ENCODE measurements around the gene ABLIM1.

ABLIM1 gene

DNA sequence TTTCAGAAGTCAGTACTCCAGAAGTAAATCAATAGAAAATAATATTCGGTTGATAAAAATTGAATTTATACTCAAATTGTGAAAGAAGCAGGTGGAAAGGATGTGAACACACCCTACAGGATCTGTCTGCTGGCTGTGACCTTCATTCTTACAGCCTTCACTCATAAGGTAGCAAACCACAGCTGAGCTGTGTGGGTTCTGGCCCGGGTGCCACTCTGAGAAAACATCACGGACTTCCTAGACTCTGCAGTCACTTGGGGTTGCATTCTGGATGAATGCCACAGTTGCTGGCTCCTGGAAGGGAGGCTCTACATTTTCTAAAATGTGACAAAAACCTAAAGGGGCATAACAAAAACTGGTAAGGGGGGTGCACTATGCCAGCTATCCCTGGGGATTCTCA, 36.0 kb upstream of the ABLIM1 start:
- TF ChIP-seq, protein P1, sequence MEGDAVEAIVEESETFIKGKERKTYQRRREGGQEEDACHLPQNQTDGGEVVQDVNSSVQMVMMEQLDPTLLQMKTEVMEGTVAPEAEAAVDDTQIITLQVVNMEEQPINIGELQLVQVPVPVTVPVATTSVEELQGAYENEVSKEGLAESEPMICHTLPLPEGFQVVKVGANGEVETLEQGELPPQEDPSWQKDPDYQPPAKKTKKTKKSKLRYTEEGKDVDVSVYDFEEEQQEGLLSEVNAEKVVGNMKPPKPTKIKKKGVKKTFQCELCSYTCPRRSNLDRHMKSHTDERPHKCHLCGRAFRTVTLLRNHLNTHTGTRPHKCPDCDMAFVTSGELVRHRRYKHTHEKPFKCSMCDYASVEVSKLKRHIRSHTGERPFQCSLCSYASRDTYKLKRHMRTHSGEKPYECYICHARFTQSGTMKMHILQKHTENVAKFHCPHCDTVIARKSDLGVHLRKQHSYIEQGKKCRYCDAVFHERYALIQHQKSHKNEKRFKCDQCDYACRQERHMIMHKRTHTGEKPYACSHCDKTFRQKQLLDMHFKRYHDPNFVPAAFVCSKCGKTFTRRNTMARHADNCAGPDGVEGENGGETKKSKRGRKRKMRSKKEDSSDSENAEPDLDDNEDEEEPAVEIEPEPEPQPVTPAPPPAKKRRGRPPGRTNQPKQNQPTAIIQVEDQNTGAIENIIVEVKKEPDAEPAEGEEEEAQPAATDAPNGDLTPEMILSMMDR (IDR thresholded peaks at IDR 0.05), result no peak

DNA sequence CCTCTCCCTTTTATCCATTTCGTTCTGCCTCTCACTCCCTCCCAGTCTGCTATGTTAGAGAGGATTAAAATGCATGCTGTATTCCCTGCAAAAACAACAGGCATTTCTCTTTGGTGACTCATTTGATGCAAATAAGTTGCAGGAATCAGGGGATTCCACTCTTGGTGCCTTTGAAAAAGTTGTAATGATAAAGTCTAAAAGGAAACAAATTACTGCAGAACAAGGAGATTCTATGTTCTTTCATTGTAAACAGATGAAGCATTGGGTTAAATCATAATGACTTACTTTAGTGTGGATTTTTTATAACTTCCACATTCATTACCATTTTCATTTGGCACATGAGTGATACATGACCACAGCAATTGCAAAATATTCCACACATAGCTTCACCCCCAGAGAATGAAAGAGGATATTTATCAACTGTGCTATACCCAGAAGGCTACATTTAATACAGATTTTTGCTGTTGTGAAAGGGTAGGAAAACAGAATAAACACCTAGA, 33.4 kb upstream of the ABLIM1 start:
- TF ChIP-seq, protein P1 (IDR thresholded peaks at IDR 0.05), result no peak

DNA sequence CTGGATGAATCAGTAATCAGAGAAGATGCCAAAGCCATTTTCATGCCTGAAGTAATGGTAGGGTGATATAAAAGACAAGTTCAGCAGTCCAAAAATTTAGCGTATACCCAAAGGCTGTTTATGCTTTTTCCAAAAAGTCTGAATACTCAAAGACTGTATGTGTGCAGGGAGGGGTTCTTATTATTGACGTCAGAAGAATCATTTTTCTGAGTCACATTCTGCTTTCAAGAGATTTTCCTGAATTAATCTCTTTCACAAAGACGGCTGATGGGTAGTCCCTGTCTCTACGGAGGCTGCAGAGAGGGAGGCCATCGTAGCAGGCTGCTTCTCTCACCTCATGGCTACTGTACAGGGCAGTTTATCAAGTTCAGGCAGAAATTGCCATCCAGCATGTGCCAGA, 30.7 kb upstream of the ABLIM1 start:
- TF ChIP-seq, protein P1 (IDR thresholded peaks at IDR 0.05), result no peak

DNA sequence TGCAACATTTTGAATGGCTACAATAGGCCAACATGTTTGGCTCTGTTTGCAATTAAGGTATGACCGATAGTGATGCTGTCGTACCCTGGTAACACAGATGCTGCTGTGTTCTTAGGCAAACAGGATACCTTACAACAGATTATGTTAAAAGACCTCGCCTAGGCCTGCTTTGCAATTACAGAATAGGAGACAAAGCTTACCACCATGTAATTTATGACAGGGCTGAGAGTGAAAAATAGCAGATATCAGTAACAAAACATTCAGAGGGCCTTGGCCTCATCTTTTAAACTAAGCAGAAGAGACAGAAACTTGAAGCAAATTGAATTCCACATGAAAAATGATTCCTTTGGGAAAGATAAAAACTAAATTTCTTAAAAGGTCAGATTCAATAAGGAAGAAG, 29.4 kb upstream of the ABLIM1 start:
- TF ChIP-seq, protein P1 (IDR thresholded peaks at IDR 0.05), result no peak

DNA sequence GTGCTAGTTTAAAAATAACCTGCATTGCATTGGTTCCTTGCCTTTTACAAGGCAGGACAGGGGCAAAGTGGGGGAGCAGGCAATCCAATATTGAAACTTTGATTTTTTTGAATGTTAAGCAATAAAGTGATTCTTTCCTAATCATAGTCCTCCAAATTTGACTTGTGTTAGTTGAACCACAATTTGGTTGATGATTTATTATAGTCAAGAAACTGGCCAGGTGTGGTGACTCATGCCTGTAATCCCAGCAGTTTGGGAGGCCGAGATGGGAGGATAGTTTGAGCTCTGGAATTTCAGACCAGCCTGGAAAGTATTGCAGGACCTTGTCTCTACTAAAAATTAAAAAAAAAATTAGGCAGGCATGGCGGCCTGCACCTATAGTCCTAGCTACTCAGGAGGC, 27.9 kb upstream of the ABLIM1 start:
- TF ChIP-seq, protein P1 (IDR thresholded peaks at IDR 0.05), result no peak

DNA sequence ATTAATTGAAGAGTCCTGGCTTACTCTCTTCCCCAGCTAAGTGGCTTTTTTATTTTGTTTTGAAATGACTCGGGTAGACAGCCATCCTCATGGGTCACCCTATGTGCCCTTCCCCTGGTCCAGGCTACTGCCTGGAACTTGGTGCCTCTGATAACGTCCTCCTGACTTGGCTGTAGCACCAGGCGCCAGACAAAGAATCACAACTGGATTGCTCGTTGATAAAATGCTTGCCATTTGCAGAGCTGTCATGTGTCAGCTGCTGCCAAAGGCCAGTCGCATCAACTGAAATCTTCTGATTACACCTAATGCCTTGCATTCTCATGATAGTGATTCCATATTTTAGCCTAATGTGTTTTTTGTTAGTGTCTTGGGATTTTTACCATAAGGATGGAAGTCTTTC, 27.4 kb upstream of the ABLIM1 start:
- TF ChIP-seq, protein P1 (IDR thresholded peaks at IDR 0.05), result no peak

DNA sequence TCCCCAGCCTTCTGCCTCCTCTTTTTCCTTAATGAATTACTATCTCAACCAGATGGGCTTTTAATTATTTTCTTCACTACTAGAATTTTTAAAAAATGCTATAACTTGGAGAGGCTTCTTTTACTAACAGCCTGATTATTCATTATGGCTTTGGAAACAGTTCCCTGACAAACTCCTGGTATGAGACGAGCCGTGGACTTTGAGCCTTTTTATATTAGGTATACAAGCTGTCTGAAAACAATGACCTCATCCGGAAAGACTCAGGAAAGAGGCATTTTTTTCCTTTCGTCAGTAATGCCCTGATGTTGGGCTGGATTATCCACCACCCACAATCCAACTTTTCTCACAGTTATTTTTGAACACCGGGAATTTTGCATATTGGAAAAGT, 26.7 kb upstream of the ABLIM1 start:
- TF ChIP-seq, protein P1 (IDR thresholded peaks at IDR 0.05), result no peak

All from LNCAP (cell line).